ENCODE measurements around the gene GJB2. TPM values are rescaled to one million over a fixed set of nuclear protein-coding genes. Genes with fewer than 3 reads are reported as not detected.

The GJB2 gene
- total and polyA plus RNA-seq, 2 donors (not counting 1 experiment from before 2014, with no cell fraction given) = 0.09 TPM; not detected in 1

DNA sequence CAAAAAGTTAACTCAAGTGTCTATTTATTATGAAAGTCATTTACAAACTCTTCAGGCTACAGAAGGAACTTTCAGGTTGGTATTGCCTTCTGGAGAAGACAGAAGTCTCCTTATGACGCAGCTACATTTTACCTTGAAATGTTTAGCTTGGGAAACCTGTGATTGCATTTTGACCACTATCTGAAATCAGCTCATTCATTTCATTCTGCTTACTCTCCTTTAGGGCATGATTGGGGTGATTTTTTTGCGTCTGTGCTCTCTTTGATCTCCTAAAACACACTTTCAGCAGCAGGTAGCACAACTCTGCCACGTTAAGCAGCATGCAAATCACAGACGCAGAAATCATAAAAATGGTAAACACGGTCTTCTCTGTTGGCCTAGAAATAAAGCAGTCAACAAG, 29.8 kb upstream of the GJB2 start:
- H4K20me1 ChIP-seq (ENCODE audit: control insufficient read depth, extremely low read depth, insufficient read depth, low read length) = no peaks in the 10 kb centered on the region
- no peak overlapping the region for H3K9ac ChIP-seq (ENCODE audit: insufficient read depth, low read length)
- H3K27me3 ChIP-seq (ENCODE audit: control insufficient read depth, insufficient read depth, low read length) = peaks cover 9% of the 10 kb centered on the region
- no peak for TF ChIP-seq EZH2 (IDR thresholded peaks at IDR 0.05; ENCODE audit: low read length, missing control alignments)
- TF ChIP-seq, protein P1, sequence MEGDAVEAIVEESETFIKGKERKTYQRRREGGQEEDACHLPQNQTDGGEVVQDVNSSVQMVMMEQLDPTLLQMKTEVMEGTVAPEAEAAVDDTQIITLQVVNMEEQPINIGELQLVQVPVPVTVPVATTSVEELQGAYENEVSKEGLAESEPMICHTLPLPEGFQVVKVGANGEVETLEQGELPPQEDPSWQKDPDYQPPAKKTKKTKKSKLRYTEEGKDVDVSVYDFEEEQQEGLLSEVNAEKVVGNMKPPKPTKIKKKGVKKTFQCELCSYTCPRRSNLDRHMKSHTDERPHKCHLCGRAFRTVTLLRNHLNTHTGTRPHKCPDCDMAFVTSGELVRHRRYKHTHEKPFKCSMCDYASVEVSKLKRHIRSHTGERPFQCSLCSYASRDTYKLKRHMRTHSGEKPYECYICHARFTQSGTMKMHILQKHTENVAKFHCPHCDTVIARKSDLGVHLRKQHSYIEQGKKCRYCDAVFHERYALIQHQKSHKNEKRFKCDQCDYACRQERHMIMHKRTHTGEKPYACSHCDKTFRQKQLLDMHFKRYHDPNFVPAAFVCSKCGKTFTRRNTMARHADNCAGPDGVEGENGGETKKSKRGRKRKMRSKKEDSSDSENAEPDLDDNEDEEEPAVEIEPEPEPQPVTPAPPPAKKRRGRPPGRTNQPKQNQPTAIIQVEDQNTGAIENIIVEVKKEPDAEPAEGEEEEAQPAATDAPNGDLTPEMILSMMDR (conservative IDR thresholded peaks at IDR 0.05 in 1 of 2, IDR thresholded peaks at IDR 0.05 in 1 of 2; ENCODE audit: low read depth in 1 of 2, low read length in 2 of 2) = no peak
- no peak overlapping the region for H2AFZ ChIP-seq (ENCODE audit: low read length)
- no peaks in the 10 kb centered on the region for H3K36me3 ChIP-seq (ENCODE audit: control insufficient read depth, insufficient read depth, low read length)
- DNase-seq (ENCODE audit: low read depth in 2 of 2) = no peak
- no peak overlapping the region for H3K4me3 ChIP-seq (replicated peaks in 1 of 4; ENCODE audit: control extremely low read depth in 1 of 4, insufficient read depth in 1 of 4, low read depth in 3 of 4, low read length in 4 of 4)
- no peaks in the 10 kb centered on the region for H3K9me3 ChIP-seq (ENCODE audit: control insufficient read depth, insufficient read depth, low read depth, low read length)
- H3K4me2 ChIP-seq (ENCODE audit: extremely low read depth, insufficient read depth, low read length) = no peak overlapping the region
- no peak overlapping the region for H3K27ac ChIP-seq (ENCODE audit: insufficient read depth, low read length)
- H3K4me1 ChIP-seq (ENCODE audit: control insufficient read depth, extremely low read depth, insufficient read depth, low read length) = no peaks in the 10 kb centered on the region
- H3K79me2 ChIP-seq (ENCODE audit: control insufficient read depth, insufficient read depth, low read length) = no peaks in the 10 kb centered on the region

DNA sequence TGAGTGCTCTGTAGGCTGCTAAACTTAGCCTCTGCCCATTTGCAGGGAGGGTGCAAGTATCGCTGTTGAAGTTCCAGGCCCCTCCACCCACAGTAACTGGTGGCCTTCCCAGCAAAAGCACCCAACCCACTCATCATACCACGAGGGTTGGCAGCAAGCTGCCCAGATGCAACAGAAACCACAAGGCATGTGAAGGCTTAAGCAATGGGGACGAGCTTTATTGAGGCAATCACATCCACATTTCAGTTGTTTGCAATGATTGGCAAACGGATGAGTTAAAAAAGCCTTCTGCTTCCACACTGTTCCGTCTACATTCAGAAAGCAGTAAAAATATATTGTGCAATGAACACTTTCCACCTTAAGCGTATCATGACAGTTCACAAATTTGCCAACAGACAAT, 29.0 kb upstream of the GJB2 start:
- no peak overlapping the region for H3K4me3 ChIP-seq (replicated peaks in 1 of 4; ENCODE audit: control extremely low read depth in 1 of 4, insufficient read depth in 1 of 4, low read depth in 3 of 4, low read length in 4 of 4)
- H3K27me3 ChIP-seq (ENCODE audit: control insufficient read depth, insufficient read depth, low read length) = peaks cover 9% of the 10 kb centered on the region
- H3K36me3 ChIP-seq (ENCODE audit: control insufficient read depth, insufficient read depth, low read length) = no peaks in the 10 kb centered on the region
- no peaks in the 10 kb centered on the region for H3K4me1 ChIP-seq (ENCODE audit: control insufficient read depth, extremely low read depth, insufficient read depth, low read length)
- H3K27ac ChIP-seq (ENCODE audit: insufficient read depth, low read length) = no peak overlapping the region
- no peaks in the 10 kb centered on the region for H4K20me1 ChIP-seq (ENCODE audit: control insufficient read depth, extremely low read depth, insufficient read depth, low read length)
- no peak overlapping the region for H3K9ac ChIP-seq (ENCODE audit: insufficient read depth, low read length)
- no peaks in the 10 kb centered on the region for H3K9me3 ChIP-seq (ENCODE audit: control insufficient read depth, insufficient read depth, low read depth, low read length)
- no peak overlapping the region for H2AFZ ChIP-seq (ENCODE audit: low read length)
- TF ChIP-seq EZH2 (IDR thresholded peaks at IDR 0.05; ENCODE audit: low read length, missing control alignments) = no peak
- TF ChIP-seq, protein P1 (conservative IDR thresholded peaks at IDR 0.05 in 1 of 2, IDR thresholded peaks at IDR 0.05 in 1 of 2; ENCODE audit: low read depth in 1 of 2, low read length in 2 of 2) = no peak
- no peaks in the 10 kb centered on the region for H3K79me2 ChIP-seq (ENCODE audit: control insufficient read depth, insufficient read depth, low read length)
- H3K4me2 ChIP-seq (ENCODE audit: extremely low read depth, insufficient read depth, low read length) = no peak overlapping the region
- DNase-seq (ENCODE audit: low read depth in 2 of 2) = no peak

DNA sequence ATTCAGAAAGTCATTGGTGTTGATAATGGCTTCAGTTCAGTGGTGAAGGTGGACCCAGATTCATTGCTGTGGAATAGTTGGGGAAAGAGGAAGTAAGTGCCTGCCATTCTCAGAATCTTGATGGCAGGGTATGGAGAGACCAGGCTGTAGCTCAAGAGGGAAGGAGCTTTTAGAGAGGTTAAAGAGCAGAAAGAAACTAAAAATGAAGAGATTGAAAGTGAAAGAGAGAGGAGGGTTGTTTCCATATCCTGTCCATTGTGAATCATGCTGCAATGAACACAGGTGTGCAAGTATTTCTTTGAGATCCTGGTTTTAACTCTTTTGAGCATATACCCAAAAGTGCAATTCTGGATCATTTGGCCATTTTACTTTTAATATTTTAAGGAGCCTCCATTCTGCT, 26.8 kb upstream of the GJB2 start:
- peaks cover 9% of the 10 kb centered on the region for H3K27me3 ChIP-seq (ENCODE audit: control insufficient read depth, insufficient read depth, low read length)
- H3K4me2 ChIP-seq (ENCODE audit: extremely low read depth, insufficient read depth, low read length) = no peak overlapping the region
- H3K36me3 ChIP-seq (ENCODE audit: control insufficient read depth, insufficient read depth, low read length) = no peaks in the 10 kb centered on the region
- no peaks in the 10 kb centered on the region for H3K4me1 ChIP-seq (ENCODE audit: control insufficient read depth, extremely low read depth, insufficient read depth, low read length)
- H3K79me2 ChIP-seq (ENCODE audit: control insufficient read depth, insufficient read depth, low read length) = no peaks in the 10 kb centered on the region
- DNase-seq (ENCODE audit: low read depth in 2 of 2) = no peak
- H3K4me3 ChIP-seq (replicated peaks in 1 of 4; ENCODE audit: control extremely low read depth in 1 of 4, insufficient read depth in 1 of 4, low read depth in 3 of 4, low read length in 4 of 4) = no peak overlapping the region
- no peak overlapping the region for H3K27ac ChIP-seq (ENCODE audit: insufficient read depth, low read length)
- no peaks in the 10 kb centered on the region for H3K9me3 ChIP-seq (ENCODE audit: control insufficient read depth, insufficient read depth, low read depth, low read length)
- H2AFZ ChIP-seq (ENCODE audit: low read length) = no peak overlapping the region
- H4K20me1 ChIP-seq (ENCODE audit: control insufficient read depth, extremely low read depth, insufficient read depth, low read length) = no peaks in the 10 kb centered on the region
- TF ChIP-seq, protein P1 (conservative IDR thresholded peaks at IDR 0.05 in 1 of 2, IDR thresholded peaks at IDR 0.05 in 1 of 2; ENCODE audit: low read depth in 1 of 2, low read length in 2 of 2) = no peak
- TF ChIP-seq EZH2 (IDR thresholded peaks at IDR 0.05; ENCODE audit: low read length, missing control alignments) = no peak
- no peak overlapping the region for H3K9ac ChIP-seq (ENCODE audit: insufficient read depth, low read length)

Data from fibroblast of lung (primary cell).